Body of pancreas (tissue), 4 donors: ENCODE results near the gene SYNPO2.
"Not testable (repeated sequence)": the region's sequence is repeated elsewhere in the genome, so short reads cannot be mapped to it uniquely, and the experiment has no call there.

Source experiments
- POLR2A ChIP-seq, 3 donors: fragments of 450-650 bp; IDR thresholded peaks; one replicate each; pipeline ENCODE4 v1.6.1; 2016; ENCODE audit warnings: antibody characterized with exemption in 3 of 3, mild to moderate bottlenecking in 2 of 3
- TF ChIP-seq, protein P1 (sequence below), 7 experiments: fragments of 450-650 bp in 4 of 7; fragments of 200-600 bp in 3 of 7; sonication (generic) in 3 of 7; IDR thresholded peaks; one replicate each; pipeline ENCODE4 v1.5.1; 2016 to 2019; ENCODE audit warnings: antibody characterized with exemption in 7 of 7

DNA sequence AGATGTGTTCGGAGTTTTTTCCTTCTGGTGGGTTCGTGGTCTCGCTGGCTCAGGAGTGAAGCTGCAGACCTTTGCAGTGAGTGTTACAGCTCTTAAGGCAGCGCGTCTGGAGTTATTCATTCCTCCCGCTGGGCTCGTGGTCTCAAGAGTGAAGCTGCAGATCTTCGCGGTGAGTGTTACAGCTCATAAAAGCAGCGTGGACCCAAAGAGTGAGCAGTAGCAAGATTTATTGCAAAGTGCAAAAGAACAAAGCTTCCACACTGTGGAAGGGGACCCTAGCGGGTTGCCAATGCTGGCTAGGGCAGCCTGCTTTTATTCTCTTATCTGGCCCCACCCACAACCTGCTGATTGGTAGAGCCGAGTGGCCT lies 87.5 kb downstream of the SYNPO2 start:
- TF ChIP-seq, protein P1, sequence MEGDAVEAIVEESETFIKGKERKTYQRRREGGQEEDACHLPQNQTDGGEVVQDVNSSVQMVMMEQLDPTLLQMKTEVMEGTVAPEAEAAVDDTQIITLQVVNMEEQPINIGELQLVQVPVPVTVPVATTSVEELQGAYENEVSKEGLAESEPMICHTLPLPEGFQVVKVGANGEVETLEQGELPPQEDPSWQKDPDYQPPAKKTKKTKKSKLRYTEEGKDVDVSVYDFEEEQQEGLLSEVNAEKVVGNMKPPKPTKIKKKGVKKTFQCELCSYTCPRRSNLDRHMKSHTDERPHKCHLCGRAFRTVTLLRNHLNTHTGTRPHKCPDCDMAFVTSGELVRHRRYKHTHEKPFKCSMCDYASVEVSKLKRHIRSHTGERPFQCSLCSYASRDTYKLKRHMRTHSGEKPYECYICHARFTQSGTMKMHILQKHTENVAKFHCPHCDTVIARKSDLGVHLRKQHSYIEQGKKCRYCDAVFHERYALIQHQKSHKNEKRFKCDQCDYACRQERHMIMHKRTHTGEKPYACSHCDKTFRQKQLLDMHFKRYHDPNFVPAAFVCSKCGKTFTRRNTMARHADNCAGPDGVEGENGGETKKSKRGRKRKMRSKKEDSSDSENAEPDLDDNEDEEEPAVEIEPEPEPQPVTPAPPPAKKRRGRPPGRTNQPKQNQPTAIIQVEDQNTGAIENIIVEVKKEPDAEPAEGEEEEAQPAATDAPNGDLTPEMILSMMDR (IDR thresholded peaks at IDR 0.05), result not testable (repeated sequence)
- not testable (repeated sequence) for TF ChIP-seq POLR2A (IDR thresholded peaks at IDR 0.05)
